GM23338 (cell line): ENCODE data around the gene MECP2. TPM values are rescaled to one million over a fixed set of nuclear protein-coding genes. Genes with fewer than 3 reads are reported as not detected.

Experiments used
- ATAC-seq: fragments of 200-7000 bp; cut with Tn5 transposase; 3 replicates; pipeline ENCODE4 v1.9.1; 2020
- DNase-seq: peaks from one replicate; pipeline ENCODE4 v3.0.0-alpha.2; 2015; ENCODE audit warnings: low spot score
- H2AFZ ChIP-seq: fragments of 200-600 bp; sonication (generic); 2 replicates; pipeline ENCODE4 v1.8.0; 2016; ENCODE audit warnings: antibody characterized with exemption, mild to moderate bottlenecking, moderate library complexity
- H3F3A ChIP-seq: fragments of 200-600 bp; sonication (generic); replicated peaks from 2 replicates; pipeline ENCODE4 v1.8.0; 2017; ENCODE audit warnings: antibody characterized with exemption, mixed run types, low read depth
- H3K27ac ChIP-seq: fragments of 200-600 bp; sonication (generic); 2 replicates; pipeline ENCODE4 v1.6.1; 2016; ENCODE audit warnings: low read depth
- H3K27me3 ChIP-seq: fragments of 200-600 bp; sonication (generic); 2 replicates; pipeline ENCODE4 v1.8.0; 2016; ENCODE audit warnings: mild to moderate bottlenecking, mixed run types, moderate library complexity; ENCODE audit not compliant: insufficient read depth
- H3K36me3 ChIP-seq: fragments of 200-600 bp; sonication (generic); 2 replicates; pipeline ENCODE4 v1.8.0; 2016; ENCODE audit warnings: mild to moderate bottlenecking; ENCODE audit not compliant: insufficient read depth
- H3K4me1 ChIP-seq: fragments of 200-600 bp; sonication (generic); 2 replicates; pipeline ENCODE4 v1.8.0; 2016; ENCODE audit warnings: mild to moderate bottlenecking, moderate library complexity; ENCODE audit not compliant: insufficient read depth
- H3K4me2 ChIP-seq: fragments of 200-600 bp; sonication (generic); 2 replicates; pipeline ENCODE4 v1.7.1; 2017; ENCODE audit warnings: mixed run types
- H3K4me3 ChIP-seq: fragments of 200-600 bp; sonication (generic); 2 replicates; pipeline ENCODE4 v1.6.1; 2016; ENCODE audit warnings: mixed run types
- H3K79me2 ChIP-seq: fragments of 200-600 bp; sonication (generic); replicated peaks from 2 replicates; pipeline ENCODE4 v1.8.0; 2017; ENCODE audit warnings: mild to moderate bottlenecking; ENCODE audit not compliant: insufficient read depth
- H3K9me2 ChIP-seq: fragments of 200-600 bp; sonication (generic); 2 replicates; pipeline ENCODE4 v1.8.0; 2017; ENCODE audit not compliant: insufficient read depth
- H4K20me1 ChIP-seq: fragments of 200-600 bp; sonication (generic); replicated peaks from 2 replicates; pipeline ENCODE4 v1.8.0; 2017; ENCODE audit warnings: mild to moderate bottlenecking; ENCODE audit not compliant: insufficient read depth
- H3K27ac Mint-ChIP-seq: 2 replicates; pipeline ENCODE4 v1.8.0; 2020; ENCODE audit warnings: inconsistent platforms, mild to moderate bottlenecking, moderate library complexity, mixed read lengths
- H3K27me3 Mint-ChIP-seq: 3 replicates; pipeline ENCODE4 v1.8.0; 2022; ENCODE audit warnings: low read depth, mild to moderate bottlenecking, moderate library complexity, mixed read lengths, inconsistent platforms; ENCODE audit not compliant: insufficient read depth, poor library complexity
- H3K36me3 Mint-ChIP-seq: 3 replicates; pipeline ENCODE4 v1.8.0; 2021; ENCODE audit warnings: low read depth, mild to moderate bottlenecking, inconsistent platforms, moderate library complexity, mixed read lengths
- H3K4me1 Mint-ChIP-seq: 3 replicates; pipeline ENCODE4 v1.8.0; 2020; ENCODE audit warnings: mild to moderate bottlenecking, inconsistent platforms, mixed read lengths
- H3K4me3 Mint-ChIP-seq: 3 replicates; pipeline ENCODE4 v1.8.0; 2021; ENCODE audit warnings: moderate library complexity, mild to moderate bottlenecking, inconsistent platforms, mixed read lengths
- H3K9me3 Mint-ChIP-seq: 3 replicates; pipeline ENCODE4 v1.8.0; 2020; ENCODE audit warnings: moderate library complexity, mild to moderate bottlenecking, inconsistent platforms, mixed read lengths
- CREB1 ChIP-seq: fragments of 250-450 bp; sonication (Bioruptor Pico); IDR thresholded peaks from 2 replicates; pipeline ENCODE4 v1.5.0; 2020; ENCODE audit warnings: low read depth, mild to moderate bottlenecking, moderate library complexity
- JUNB ChIP-seq: IDR thresholded peaks from one replicate; pipeline ENCODE4 v1.6.1; 2016; ENCODE audit warnings: antibody characterized with exemption; ENCODE audit not compliant: unreplicated experiment
- NANOG ChIP-seq: IDR thresholded peaks from 2 replicates; pipeline ENCODE4 v1.6.1; 2016; ENCODE audit warnings: antibody characterized with exemption, borderline replicate concordance
- ZNF114 ChIP-seq: fragments of 250-450 bp; sonication (Bioruptor Pico); IDR thresholded peaks from 2 replicates; pipeline ENCODE4 v1.5.0; 2020; ENCODE audit warnings: mild to moderate bottlenecking, moderate library complexity
- polyA plus RNA-seq: library from polyadenylated mRNA; unstranded; fragments of >200 nt; fragmentation: Nextera tagmentation; extraction: Ambion mirVana; gene quantifications from 2 replicates; pipeline ENCODE4 v1.2.1, GENCODE V29; 2016
- total RNA-seq: library from RNA; depleted of rRNA; stranded (reverse); fragments of >200 nt; shearing (Covaris generic); gene quantifications from 2 replicates; pipeline ENCODE4 v1.2.3, GENCODE V29; 2014
- TF ChIP-seq, protein P1 (sequence below): fragments of 250-450 bp; sonication (Bioruptor Pico); IDR thresholded peaks from 2 replicates; pipeline ENCODE4 v1.5.0; 2020; ENCODE audit warnings: mild to moderate bottlenecking, moderate library complexity

MECP2 gene
- total and polyA plus RNA-seq, 2 experiments from 2014 or later = 27.7 to 32.7 TPM

DNA sequence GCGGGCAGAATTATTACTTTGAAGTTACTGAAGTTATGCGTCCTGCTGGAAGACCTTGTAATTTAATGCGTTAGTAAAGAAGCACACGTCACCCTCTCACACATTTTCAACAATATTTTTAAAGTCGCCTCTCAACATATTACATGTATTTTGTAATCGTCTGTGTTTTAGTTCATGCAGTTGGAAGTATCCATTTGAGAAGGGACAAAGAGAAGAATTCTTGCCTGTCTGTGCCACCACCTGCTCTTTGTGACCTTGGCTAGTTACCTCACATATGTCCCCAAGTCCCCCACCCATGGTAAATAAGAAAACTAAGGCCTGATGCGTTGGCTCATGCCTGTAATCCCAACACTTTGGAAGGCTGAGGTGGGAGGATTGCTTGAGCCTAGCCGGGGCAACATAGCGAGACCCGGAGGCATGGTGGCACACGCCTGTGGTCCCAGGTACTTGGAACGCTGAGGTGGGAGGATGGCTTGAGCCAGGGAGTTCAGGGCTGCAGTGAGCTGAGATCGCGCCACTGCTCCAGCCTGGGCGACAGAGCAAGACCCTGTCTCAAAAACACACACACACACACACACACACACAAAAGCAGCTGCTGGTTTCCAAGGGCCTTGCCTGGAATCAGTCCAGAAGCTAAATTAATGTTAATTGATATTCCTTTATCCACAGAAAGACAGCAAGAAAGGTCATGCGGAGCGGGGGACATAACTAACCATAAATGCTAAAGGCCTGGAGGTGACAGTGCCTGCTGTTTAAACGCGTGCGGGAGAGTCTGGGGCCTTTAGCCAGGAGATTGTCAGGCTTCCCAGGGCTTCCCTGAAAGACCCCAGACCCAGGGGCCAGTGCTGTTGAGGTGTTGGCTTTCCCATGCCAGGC lies 124.2 kb downstream of the MECP2 start (continued):
- TF ChIP-seq, protein P1, sequence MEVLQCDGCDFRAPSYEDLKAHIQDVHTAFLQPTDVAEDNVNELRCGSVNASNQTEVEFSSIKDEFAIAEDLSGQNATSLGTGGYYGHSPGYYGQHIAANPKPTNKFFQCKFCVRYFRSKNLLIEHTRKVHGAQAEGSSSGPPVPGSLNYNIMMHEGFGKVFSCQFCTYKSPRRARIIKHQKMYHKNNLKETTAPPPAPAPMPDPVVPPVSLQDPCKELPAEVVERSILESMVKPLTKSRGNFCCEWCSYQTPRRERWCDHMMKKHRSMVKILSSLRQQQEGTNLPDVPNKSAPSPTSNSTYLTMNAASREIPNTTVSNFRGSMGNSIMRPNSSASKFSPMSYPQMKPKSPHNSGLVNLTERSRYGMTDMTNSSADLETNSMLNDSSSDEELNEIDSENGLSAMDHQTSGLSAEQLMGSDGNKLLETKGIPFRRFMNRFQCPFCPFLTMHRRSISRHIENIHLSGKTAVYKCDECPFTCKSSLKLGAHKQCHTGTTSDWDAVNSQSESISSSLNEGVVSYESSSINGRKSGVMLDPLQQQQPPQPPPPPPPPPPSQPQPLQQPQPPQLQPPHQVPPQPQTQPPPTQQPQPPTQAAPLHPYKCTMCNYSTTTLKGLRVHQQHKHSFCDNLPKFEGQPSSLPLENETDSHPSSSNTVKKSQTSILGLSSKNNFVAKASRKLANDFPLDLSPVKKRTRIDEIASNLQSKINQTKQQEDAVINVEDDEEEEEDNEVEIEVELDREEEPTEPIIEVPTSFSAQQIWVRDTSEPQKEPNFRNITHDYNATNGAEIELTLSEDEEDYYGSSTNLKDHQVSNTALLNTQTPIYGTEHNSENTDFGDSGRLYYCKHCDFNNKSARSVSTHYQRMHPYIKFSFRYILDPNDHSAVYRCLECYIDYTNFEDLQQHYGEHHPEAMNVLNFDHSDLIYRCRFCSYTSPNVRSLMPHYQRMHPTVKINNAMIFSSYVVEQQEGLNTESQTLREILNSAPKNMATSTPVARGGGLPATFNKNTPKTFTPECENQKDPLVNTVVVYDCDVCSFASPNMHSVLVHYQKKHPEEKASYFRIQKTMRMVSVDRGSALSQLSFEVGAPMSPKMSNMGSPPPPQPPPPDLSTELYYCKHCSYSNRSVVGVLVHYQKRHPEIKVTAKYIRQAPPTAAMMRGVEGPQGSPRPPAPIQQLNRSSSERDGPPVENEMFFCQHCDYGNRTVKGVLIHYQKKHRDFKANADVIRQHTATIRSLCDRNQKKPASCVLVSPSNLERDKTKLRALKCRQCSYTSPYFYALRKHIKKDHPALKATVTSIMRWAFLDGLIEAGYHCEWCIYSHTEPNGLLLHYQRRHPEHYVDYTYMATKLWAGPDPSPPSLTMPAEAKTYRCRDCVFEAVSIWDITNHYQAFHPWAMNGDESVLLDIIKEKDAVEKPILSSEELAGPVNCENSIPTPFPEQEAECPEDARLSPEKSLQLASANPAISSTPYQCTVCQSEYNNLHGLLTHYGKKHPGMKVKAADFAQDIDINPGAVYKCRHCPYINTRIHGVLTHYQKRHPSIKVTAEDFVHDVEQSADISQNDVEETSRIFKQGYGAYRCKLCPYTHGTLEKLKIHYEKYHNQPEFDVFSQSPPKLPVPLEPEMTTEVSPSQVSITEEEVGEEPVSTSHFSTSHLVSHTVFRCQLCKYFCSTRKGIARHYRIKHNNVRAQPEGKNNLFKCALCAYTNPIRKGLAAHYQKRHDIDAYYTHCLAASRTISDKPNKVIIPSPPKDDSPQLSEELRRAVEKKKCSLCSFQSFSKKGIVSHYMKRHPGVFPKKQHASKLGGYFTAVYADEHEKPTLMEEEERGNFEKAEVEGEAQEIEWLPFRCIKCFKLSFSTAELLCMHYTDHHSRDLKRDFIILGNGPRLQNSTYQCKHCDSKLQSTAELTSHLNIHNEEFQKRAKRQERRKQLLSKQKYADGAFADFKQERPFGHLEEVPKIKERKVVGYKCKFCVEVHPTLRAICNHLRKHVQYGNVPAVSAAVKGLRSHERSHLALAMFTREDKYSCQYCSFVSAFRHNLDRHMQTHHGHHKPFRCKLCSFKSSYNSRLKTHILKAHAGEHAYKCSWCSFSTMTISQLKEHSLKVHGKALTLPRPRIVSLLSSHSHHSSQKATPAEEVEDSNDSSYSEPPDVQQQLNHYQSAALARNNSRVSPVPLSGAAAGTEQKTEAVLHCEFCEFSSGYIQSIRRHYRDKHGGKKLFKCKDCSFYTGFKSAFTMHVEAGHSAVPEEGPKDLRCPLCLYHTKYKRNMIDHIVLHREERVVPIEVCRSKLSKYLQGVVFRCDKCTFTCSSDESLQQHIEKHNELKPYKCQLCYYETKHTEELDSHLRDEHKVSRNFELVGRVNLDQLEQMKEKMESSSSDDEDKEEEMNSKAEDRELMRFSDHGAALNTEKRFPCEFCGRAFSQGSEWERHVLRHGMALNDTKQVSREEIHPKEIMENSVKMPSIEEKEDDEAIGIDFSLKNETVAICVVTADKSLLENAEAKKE (CRISPR knock-in tag) = no peak
- TF ChIP-seq NANOG = no peak

DNA sequence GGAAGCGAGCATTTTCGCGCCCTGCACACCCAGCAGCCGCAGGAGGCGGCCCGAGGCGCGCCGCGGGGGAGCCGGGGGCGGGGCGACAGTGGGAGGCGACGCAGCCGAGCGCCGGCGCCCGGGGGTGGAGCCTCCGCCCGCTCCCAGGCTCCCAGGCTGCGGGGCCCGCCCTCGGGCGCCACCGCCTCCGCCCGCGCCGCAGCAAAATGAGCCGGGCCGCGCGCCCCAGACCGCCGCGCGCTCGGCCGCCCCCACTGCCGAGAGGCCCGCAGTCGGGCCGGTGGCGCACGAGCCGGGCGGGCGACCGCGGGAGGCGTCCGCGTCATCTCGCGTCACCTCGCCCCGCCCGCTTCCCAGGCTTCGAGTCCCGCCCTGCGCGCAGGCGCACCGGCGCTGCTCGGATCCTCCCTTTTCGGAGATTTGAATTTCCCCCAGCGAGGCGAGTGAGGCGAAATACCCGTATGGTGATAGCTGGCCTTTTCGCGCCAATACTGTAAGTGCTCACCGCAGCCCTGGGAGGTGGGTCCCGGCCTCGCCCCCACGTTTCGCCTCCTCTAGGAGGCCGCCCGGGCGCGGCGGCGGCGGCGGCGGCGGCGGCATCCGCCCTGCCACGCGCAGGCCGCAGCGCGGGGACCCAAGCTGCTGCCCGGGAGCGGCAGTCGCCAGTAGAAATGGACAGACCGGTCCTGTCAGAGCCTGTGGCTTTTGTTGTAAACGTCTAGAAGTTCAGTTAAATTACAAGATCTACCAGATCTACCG lies 125.0 kb downstream of the MECP2 start, which contains the start of gene TMEM187:
TSS of gene TMEM187 (plus strand) at position 387 of the 759 bp plus-strand sequence. CDS start 9,309 bp downstream, outside the sequence.
- DNase-seq (peak; percentile 89), ATAC-seq (peak; percentile 25)
- peak within 1 kb of the TSS; percentile 88 for H3K4me2 ChIP-seq
- H3K4me3 ChIP-seq = peak within 1 kb of the TSS; percentile 85
- H3K36me3 ChIP-seq = no peaks in the 10 kb centered on the region
- no peaks in the 10 kb centered on the region for H3K27me3 ChIP-seq
- peaks cover 30% of the 10 kb centered on the region for H3K79me2 ChIP-seq
- Mint-ChIP-seq H3K4me1 (peaks cover 24% of the 10 kb centered on the region), H3K4me3 (peak within 1 kb of the TSS; percentile 100), H3K36me3 (peaks cover 12% of the 10 kb centered on the region), H3K27ac (peak within 1 kb of the TSS; percentile 100), H3K27me3 (peaks cover 3% of the 10 kb centered on the region), H3K9me3 (no peaks in the 10 kb centered on the region; the same call in 2 of the 3 replicates)
- no peak within 1 kb of the TSS for H2AFZ ChIP-seq
- peaks cover 12% of the 10 kb centered on the region for H3K4me1 ChIP-seq
- H3K9me2 ChIP-seq = no peaks in the 10 kb centered on the region
- peak within 1 kb of the TSS; percentile 99 for H3K27ac ChIP-seq
- 0 out of 2 replicates have a peak, but pooled peaks cover 4% of the 10 kb centered on the region for H3F3A ChIP-seq
- peaks cover 11% of the 10 kb centered on the region; the same call in 1 of the 2 replicates for H4K20me1 ChIP-seq
- TF ChIP-seq JUNB (no peak), ZNF114 (CRISPR knock-in tag) (no peak), CREB1 (peak; percentile 87)
- TF ChIP-seq, protein P1 (CRISPR knock-in tag) = no peak
